HL-60/S4 treated with phorbol 12-myristate 13-acetate at 8.2 ng/mL for 4 days and 3 days (cell line): ENCODE data around the gene LRRTM4.
"Not testable (repeated sequence)": the region's sequence is repeated elsewhere in the genome, so short reads cannot be mapped to it uniquely, and the experiment has no call there.

Experiments
- in situ Hi-C: fragments of 300-500 bp; cut with MboI; formaldehyde crosslinking; loops from 2 replicates; pipeline ENCODE4 v1.15.0; 2022; ENCODE audit warnings: low sequenced_read_pairs

LRRTM4 gene

DNA sequence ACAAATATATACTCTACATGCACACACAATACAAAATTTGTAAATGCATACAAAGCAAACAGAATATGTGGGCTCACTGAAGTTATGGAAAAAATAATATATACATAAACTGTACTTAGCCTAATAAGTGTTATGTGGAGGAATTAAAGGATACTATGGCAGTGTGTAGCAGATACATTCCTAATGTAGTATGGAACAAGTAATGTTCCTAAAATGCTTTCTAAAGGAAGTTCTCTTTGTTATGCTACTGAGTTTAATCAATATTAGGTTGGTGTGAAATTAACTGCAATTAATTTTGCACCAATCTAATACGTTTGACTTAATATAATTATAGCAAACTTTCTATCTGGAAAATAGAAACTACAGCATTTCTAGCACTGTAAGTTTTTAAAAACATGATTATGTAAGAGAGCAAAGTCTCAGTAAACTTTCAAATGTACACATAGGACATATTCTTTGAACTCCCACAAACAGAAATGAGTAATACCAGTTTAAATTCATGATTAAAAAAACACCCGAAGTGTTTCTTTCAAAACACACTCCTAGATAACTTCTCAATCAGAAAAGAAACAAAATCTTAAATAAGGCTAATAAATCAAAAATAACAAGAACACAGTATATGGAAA is 331.3 kb downstream of the LRRTM4 start:
- in situ Hi-C loops, result no loop called here

DNA sequence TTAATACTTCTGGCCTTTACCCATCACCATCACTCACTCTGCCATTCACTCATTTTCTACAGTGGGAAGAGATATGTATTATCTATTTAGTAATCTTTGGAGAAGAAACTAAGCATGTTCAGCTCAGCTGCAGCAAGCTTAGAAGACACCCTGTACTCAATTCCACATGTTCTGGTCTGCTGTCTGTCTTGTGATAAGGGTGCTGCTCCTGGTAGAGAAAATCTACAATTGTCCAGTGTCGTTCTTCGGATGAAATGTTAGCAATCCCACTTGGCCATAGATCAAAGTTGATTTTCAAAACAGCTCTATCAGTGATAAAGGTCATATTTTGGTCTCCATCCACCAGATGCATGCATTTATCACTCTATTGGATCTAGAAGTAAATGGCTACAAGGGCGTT is 337.1 kb downstream of the LRRTM4 start:
- in situ Hi-C loops, result no loop called here

- in situ Hi-C loops, result no loop called here
Measured at GRCh38 chr2:77179297-77179696, 342.9 kb downstream of the LRRTM4 start.

- in situ Hi-C loops, result not testable (repeated sequence)
Measured at GRCh38 chr2:77175266-77175780, 346.9 kb downstream of the LRRTM4 start.

DNA sequence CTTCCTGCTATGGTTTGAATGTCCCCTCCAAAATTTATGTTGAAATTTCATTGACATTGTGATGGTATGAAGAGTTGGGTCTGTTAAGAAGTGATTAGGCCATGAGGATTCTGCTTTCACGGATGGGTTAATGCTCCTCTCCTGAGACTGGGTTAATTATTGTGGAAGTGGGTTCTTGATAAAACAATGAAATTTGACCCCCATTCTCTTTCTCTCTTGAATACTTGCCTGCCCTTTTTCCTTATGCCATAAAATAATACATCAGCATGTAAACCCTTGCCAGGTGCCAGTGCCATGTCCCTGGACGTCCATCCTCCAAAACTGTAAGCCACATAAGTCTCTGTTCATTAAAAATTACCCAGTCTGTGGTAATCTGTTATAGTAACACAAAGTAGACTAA is 352.8 kb downstream of the LRRTM4 start:
- in situ Hi-C loops, result no loop called here

DNA sequence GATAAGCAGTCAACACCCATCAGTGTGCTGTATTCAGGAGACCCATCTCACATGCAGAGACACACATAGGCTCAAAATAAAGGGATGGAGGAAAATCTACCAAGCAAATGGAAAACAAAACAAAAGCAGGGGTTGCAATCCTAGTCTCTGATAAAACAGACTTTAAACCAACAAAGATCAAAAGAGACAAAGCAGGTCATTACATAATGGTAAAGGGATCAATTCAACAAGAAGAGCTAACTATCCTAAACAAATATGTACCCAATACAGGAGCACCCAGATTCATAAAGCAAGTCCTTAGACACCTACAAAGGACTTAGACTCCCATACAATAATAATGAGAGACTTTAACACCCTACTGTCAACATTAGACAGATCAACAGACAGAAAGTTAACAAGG is 358.2 kb downstream of the LRRTM4 start:
- in situ Hi-C loops, result not testable (repeated sequence)

DNA sequence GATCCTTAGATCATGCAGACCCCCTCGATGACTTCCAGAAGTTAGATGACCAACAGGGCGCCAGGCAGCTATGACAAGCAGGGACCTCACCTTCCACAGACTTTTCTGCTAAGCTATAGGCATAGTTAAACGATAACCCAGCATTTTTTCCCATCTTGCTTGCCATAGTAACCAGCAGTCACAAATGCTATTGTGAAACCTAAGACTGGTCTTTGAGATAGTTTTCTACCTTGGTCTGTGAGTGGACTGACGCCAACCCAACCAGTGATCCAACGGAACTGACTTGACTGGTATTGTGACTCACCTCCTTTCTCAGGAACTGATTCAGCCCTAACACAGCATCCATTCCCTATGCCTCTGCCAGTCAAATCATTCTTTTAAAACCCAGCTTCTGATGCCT is 361.2 kb downstream of the LRRTM4 start:
- in situ Hi-C loops, result no loop called here

- in situ Hi-C loops, result no loop called here
Measured at GRCh38 chr2:77156599-77156998, 365.6 kb downstream of the LRRTM4 start.

DNA sequence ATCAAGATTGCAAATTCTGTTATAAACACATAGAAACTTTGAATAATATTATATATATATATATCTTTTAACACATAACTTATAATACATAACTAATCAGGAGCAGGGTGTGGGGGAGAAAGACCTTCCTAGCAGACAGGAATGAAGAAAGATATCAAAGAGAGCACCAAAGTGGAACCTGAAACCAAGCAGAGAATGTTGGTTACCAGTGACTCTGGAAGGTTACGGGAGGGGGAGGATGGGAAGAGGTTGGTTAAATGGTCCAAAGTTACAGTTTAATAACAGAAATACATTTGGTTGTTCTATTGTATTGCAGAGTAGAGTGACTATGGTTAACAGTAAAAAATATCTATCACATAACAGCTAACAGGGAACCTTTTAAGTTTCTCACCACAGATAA is 366.7 kb downstream of the LRRTM4 start:
- in situ Hi-C loops, result no loop called here

DNA sequence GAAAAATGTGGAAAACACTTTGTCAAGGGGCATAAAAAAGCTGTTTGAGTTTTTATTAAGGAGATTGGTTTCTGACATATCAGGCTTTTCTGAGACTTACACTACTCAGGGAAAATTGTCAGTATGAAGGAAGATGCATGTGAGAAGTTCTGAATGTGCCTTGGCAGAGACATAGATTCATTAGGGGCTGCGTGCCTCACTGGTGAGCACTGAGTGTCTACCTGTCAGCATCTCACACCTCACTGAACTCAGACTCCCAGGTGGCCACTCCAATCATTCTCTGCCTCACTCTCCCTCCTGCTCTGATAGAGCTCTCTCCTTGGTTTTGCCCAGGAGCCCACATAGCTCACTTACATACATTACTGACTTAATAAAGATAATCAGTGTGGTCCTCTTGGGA is 372.6 kb downstream of the LRRTM4 start:
- in situ Hi-C loops, result no loop called here

GRCh38 chr2:77147153-77147552 is 375.0 kb downstream of the LRRTM4 start:
- in situ Hi-C loops, result no loop called here

- in situ Hi-C loops, result no loop called here
Measured at GRCh38 chr2:77144772-77145171, 377.4 kb downstream of the LRRTM4 start.

DNA sequence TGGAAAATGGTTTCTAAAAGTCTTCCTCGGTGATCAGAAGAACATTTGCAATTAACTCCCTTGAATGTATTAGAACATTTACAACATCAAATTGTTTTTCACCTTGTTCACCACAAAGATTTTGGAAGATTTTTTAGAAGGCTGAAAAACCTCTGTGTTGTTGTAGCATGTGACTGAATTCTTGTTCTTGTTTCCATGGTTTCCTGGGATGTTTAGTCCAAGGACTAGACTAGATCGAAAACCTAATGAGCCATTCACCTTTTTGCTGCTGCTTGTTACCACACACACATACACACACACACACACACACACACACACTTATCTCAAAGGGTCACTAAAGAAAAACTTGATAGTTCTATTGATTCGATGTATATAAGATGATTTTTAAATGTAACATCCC is 380.0 kb downstream of the LRRTM4 start:
- in situ Hi-C loops, result no loop called here

DNA sequence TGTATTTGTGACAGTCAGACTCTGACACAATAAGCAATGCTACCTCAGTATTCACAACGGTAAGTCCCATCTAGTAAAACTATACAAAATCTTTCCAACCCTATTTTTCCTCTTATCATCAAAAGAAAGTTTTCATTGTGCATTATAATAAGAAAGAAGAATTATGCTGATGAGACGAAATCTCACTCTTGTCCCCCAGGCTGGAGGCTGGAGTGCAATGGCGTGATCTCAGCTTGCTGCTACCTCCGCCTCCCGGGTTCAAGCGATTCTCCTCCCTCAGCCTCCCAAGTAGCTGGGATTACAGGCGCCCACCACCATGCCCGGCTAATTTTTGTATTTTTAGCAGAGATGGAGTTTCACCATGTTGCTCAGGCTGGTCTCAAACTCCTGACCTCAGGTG is 393.7 kb downstream of the LRRTM4 start:
- in situ Hi-C loops, result not testable (repeated sequence)

DNA sequence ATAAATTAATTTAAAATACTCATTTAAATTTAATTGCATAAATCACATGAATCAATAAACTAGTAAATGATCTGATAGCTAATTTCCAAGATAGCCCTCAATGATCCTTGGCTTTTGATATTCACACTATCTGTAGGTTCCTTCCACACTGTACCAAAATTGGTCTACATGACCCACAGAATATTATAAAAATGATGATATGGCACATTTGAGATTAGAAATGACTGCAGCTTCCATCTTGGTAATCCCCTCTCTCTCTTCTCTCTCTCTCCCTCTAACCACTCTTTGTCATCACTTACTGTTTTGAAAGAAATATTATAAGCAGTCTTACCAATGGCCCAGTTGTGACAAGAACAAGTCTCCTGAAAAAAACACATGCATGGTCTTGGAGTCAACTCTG is 394.8 kb downstream of the LRRTM4 start:
- in situ Hi-C loops, result no loop called here

DNA sequence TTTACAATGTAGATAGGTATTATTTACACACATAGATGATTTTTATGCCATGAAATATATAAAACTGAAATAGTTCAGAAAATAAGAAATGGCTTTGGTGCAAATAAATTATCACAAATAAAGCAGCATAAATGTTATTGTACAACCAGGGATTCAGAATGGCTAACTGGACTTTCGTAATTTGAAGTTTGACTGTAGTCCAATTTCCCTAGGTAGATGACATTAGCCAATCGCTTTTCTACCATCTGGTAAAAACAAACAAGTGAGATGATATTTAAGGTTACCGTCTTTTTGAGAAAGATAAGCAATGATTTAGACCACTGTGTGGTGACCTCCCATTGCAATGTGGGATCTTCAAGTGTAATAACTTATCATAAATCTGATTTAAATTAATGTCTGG is 400.7 kb downstream of the LRRTM4 start:
- in situ Hi-C loops, result no loop called here

GRCh38 chr2:77119333-77119732 is 402.8 kb downstream of the LRRTM4 start:
- in situ Hi-C loops, result no loop called here

GRCh38 chr2:77108915-77109314 is 413.3 kb downstream of the LRRTM4 start:
- in situ Hi-C loops, result no loop called here

GRCh38 chr2:77105008-77105407 is 417.2 kb downstream of the LRRTM4 start:
- in situ Hi-C loops, result no loop called here

DNA sequence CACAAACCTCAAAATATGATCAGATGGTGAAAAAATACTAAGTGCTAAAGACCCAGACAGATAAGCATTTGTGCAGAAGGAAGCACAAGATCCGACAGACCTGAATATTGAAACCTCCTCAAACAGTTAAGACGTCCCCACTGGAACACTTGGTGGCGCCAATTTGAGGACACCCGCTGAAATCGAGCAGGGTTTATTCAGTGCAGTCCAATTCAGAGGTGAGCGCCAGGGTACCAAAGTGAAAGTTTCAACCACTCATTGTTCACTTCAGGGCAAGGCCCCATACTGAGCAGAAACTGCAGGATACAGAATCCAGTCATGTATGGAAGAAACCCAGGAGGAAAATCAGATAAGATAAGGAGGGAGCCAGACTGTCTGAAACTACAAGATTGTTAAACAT is 417.6 kb downstream of the LRRTM4 start:
- in situ Hi-C loops, result no loop called here

DNA sequence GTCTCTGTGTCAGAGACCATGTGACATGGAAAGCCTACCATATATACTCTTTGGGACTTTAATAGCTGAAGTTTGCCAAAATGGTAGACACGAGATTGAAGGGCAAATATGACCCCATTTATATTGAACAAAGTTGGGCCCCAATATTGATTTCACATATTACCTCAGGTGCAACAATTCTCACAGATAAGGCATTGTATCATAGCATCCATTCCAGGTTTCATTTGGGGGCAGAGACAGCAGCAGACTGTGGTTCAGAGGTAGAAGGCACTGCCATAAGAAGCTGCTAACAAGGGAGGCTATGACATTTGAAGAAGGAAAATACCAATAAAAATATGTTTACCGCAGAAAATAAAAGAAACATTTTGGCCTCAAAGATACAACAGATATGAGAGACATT is 419.2 kb downstream of the LRRTM4 start:
- in situ Hi-C loops, result no loop called here

- in situ Hi-C loops, result no loop called here
Measured at GRCh38 chr2:77101796-77102452, 420.3 kb downstream of the LRRTM4 start.

DNA sequence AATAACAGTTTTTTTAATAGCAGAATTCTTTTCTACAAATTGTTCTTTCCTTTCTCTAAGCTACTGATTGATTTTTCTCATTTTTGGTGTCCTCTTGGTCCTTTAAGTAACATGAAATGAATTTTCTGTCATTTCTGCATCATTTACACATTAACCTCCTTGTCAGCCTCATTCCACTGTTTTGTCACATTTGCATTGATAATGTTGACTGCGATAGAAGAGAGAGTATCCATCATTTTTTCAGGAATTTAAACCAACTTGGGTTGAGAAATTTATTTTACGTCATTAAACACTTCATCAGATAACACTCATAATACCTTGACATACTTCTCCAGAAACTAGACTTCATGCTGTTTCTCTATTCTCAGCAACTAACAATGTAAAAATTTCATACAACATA is 422.2 kb downstream of the LRRTM4 start:
- in situ Hi-C loops, result no loop called here
